GM18520 (cell line): ENCODE data around the gene HOXA9.

Experiments
- ATAC-seq: cut with Tn5 transposase; IDR thresholded peaks from one replicate; pipeline ENCODE4 v1.9.1; 2021; ENCODE audit not compliant: unreplicated experiment

Gene HOXA9

GRCh38 chr7:27129729-27130539, 35.4 kb downstream of the HOXA9 start:
- ATAC-seq: no peak

- no peak for ATAC-seq
Measured at GRCh38 chr7:27128776-27129728, 36.3 kb downstream of the HOXA9 start.

- no peak for ATAC-seq
Measured at GRCh38 chr7:27128034-27128433, 37.3 kb downstream of the HOXA9 start.

- ATAC-seq: no peak
Measured at GRCh38 chr7:27126596-27127327, 38.6 kb downstream of the HOXA9 start.

GRCh38 chr7:27125986-27126394, 39.3 kb downstream of the HOXA9 start:
- ATAC-seq: no peak

GRCh38 chr7:27124902-27125689, 40.2 kb downstream of the HOXA9 start:
- no peak for ATAC-seq

GRCh38 chr7:27124096-27124901, 41.0 kb downstream of the HOXA9 start:
- ATAC-seq: no peak

GRCh38 chr7:27123477-27124053, 41.8 kb downstream of the HOXA9 start:
- ATAC-seq: no peak

GRCh38 chr7:27123007-27123476, 42.3 kb downstream of the HOXA9 start:
- no peak for ATAC-seq

- ATAC-seq: no peak
Measured at GRCh38 chr7:27122077-27122910, 43.0 kb downstream of the HOXA9 start.

- ATAC-seq: no peak
Measured at GRCh38 chr7:27121684-27122076, 43.7 kb downstream of the HOXA9 start.

- no peak for ATAC-seq
Measured at GRCh38 chr7:27119412-27119911, 45.9 kb downstream of the HOXA9 start.

- no peak for ATAC-seq
Measured at GRCh38 chr7:27118580-27118979, 46.8 kb downstream of the HOXA9 start.

- no peak for ATAC-seq
Measured at GRCh38 chr7:27117887-27118491, 47.3 kb downstream of the HOXA9 start.

- ATAC-seq: no peak
Measured at GRCh38 chr7:27116962-27117886, 48.1 kb downstream of the HOXA9 start.
